Testis (tissue), 2 donors: ENCODE results near the gene RPLP2.

Experiments
- CTCF ChIP-seq, 3 experiments: fragments of 450-650 bp in 2 of 3; fragments of 200-600 bp in 1 of 3; sonication (generic) in 1 of 3; IDR thresholded peaks; one replicate each; pipeline ENCODE4 v1.5.1; 2016 to 2019; ENCODE audit warnings: antibody characterized with exemption in 3 of 3, mild to moderate bottlenecking in 2 of 3, moderate library complexity in 1 of 3
- POLR2A ChIP-seq: fragments of 450-650 bp; IDR thresholded peaks from one replicate; pipeline ENCODE4 v1.6.1; 2017; ENCODE audit warnings: antibody characterized with exemption, mild to moderate bottlenecking, moderate library complexity

GRCh38 chr11:813072-813455, 3.3 kb downstream of the RPLP2 start:
- TF ChIP-seq CTCF (IDR thresholded peaks at IDR 0.05) (no peak), POLR2A (no peak)
